BJ (cell line): ENCODE data around the gene BRMS1. TPM values are rescaled to one million over a fixed set of nuclear protein-coding genes. Genes with fewer than 3 reads are reported as not detected.
"Not testable (repeated sequence)": the region's sequence is repeated elsewhere in the genome, so short reads cannot be mapped to it uniquely, and the experiment has no call there.

Experiments used
- CTCF ChIA-PET: fragments of 350-600 bp; formaldehyde crosslinking; extraction: SDS; loops from one replicate; lab custom pipeline; 2021; ENCODE audit warnings: antibody characterized with exemption, inconsistent platforms; lab: Yijun Ruan, JAX
- POLR2A ChIA-PET: fragments of 300-600 bp; sonication (Branson Sonifier 250); formaldehyde crosslinking; extraction: SDS; loops from one replicate; lab custom pipeline; 2021; ENCODE audit warnings: antibody characterized with exemption; lab: Charles Lee
- DNase-seq: peaks from one replicate; pipeline ENCODE4 v3.0.0-alpha.2; 2011; ENCODE audit warnings: low read depth
- H3K27me3 ChIP-seq: 2 replicates; pipeline ENCODE4 v1.6.0; 2011; ENCODE audit warnings: low read length; ENCODE audit not compliant: control insufficient read depth, insufficient read depth
- H3K36me3 ChIP-seq: 2 replicates; pipeline ENCODE4 v1.5.1; 2011; ENCODE audit warnings: low read length; ENCODE audit not compliant: control insufficient read depth, insufficient read depth
- H3K4me3 ChIP-seq: 2 replicates; pipeline ENCODE4 v1.5.1; 2011; ENCODE audit warnings: low read depth, mild to moderate bottlenecking, control low read depth, low read length
- CTCF ChIP-seq: IDR thresholded peaks from 2 replicates; pipeline ENCODE4 v1.5.1; 2011; ENCODE audit warnings: low read depth, mild to moderate bottlenecking, control low read depth, inconsistent platforms, low read length, moderate library complexity; ENCODE audit not compliant: insufficient read depth
- polyA plus RNA-seq: library from polyadenylated mRNA; depleted of rRNA; stranded (reverse); fragments of >200 nt; gene quantifications from 2 replicates; pipeline ENCODE4 v1.2.3, GENCODE V29; 2011

Gene BRMS1
- polyA plus RNA-seq, 1 experiment: 46.3 TPM

- no peak for TF ChIP-seq CTCF
- Histone ChIP-seq H3K4me3 (no peak overlapping the region), H3K27me3 (no peaks in the 10 kb centered on the region), H3K36me3 (no peaks in the 10 kb centered on the region)
- no peak for DNase-seq
- POLR2A ChIA-PET: no interaction called here
- CTCF ChIA-PET: interaction anchor here (1.1 to 1.9 kb wide), 6 partner anchors 9 to 52 kb away, joined by 4 to 12 read pairs (median 6); no protein-coding TSS in a partner anchor
These were observed 17.7 kb upstream of the BRMS1 start for GRCh38 chr11:66362481-66363147.

GRCh38 chr11:66361502-66361941, 16.6 kb upstream of the BRMS1 start:
- Histone ChIP-seq H3K27me3 (no peaks in the 10 kb centered on the region), H3K36me3 (no peaks in the 10 kb centered on the region), H3K4me3 (no peak overlapping the region)
- no peak for TF ChIP-seq CTCF
- CTCF ChIA-PET: interaction anchor here (0.7 to 2.1 kb wide), 4 partner anchors 15 to 218 kb away, joined by 3 to 12 read pairs (median 6); no protein-coding TSS in a partner anchor
- no peak for DNase-seq
- POLR2A ChIA-PET: no interaction called here

DNA sequence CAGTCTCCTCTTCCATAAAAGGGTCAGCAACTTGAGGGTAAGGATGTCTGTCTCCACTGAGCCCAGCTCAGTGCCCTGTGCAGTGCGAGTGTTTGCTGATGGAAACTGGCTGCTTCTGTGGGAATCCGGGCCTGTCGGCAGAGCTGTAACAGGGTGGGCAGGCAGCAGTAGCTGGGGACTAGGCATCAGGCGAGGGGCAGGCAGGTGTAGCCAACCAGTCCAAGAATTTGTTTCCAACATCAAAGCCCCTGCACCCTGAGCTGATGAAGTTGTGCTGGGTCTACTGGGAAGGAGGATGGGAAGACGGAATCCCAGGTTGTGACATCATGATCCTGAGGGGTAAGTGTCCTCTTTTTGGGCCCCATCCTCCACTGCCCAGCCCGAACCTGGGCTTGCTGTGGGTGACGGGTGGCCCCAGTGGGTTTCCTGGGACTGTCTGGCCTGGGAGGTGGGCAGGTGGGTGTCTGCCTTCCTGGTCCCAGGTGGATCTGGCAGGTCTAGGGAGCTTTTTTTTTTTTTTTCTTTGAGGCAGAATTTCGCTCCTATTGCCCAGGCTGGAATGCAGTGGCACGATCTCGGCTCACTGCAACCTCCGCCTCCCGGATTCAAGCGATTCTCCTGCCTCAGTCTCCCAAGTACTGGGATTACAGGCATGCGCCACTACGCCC, 15.6 kb upstream of the BRMS1 start:
- TF ChIP-seq CTCF: no peak
- no peaks in the 10 kb centered on the region for H3K36me3 ChIP-seq
- no peak for DNase-seq
- no peaks in the 10 kb centered on the region for H3K27me3 ChIP-seq
- ChIA-PET CTCF (interaction anchor here (0.6 to 2.1 kb wide), 6 partner anchors 16 to 219 kb away, joined by 3 to 12 read pairs (median 3); no protein-coding TSS in a partner anchor), POLR2A (no interaction called here)
- no peak overlapping the region for H3K4me3 ChIP-seq

- Histone ChIP-seq H3K36me3 (no peaks in the 10 kb centered on the region), H3K4me3 (no peak overlapping the region), H3K27me3 (no peaks in the 10 kb centered on the region)
- ChIA-PET CTCF (interaction anchor here (1.0 kb wide), 1 partner anchor 29 kb away, joined by 3 read pairs; no protein-coding TSS in a partner anchor), POLR2A (no interaction called here)
- DNase-seq: no peak
- TF ChIP-seq CTCF: no peak
These were observed 14.8 kb upstream of the BRMS1 start for GRCh38 chr11:66359662-66360087.

- H3K27me3 ChIP-seq, POLR2A ChIA-PET, DNase-seq, H3K36me3 ChIP-seq, H3K4me3 ChIP-seq: not testable (repeated sequence)
- CTCF ChIA-PET: interaction anchor here (0.6 to 3.5 kb wide), 5 partner anchors 12 to 763 kb away, joined by 3 to 11 read pairs (median 5); no protein-coding TSS in a partner anchor
These were observed 5.8 kb upstream of the BRMS1 start for GRCh38 chr11:66350560-66351235.
